Kidney epithelial cell (primary cell): ENCODE data around the gene SPATA25. TPM values are rescaled to one million over a fixed set of nuclear protein-coding genes. Genes with fewer than 3 reads are reported as not detected.

Experiments used
- DNase-seq: peaks from one replicate; pipeline ENCODE4 v3.0.0-alpha.2; 2010; ENCODE audit warnings: low read depth
- H3K27me3 ChIP-seq: 2 replicates; pipeline ENCODE4 v1.6.0; 2011; ENCODE audit warnings: low read length; ENCODE audit not compliant: control insufficient read depth, insufficient read depth
- H3K36me3 ChIP-seq: 2 replicates; pipeline ENCODE4 v1.5.1; 2011; ENCODE audit warnings: low read length; ENCODE audit not compliant: control insufficient read depth, insufficient read depth
- H3K4me3 ChIP-seq: 2 replicates; pipeline ENCODE4 v1.5.1; 2011; ENCODE audit warnings: low read depth, mild to moderate bottlenecking, control low read depth, low read length
- total RNA-seq: library from RNA; depleted of rRNA; stranded (reverse); fragments of >200 nt; gene quantifications from 2 replicates; pipeline ENCODE4 v1.2.3, GENCODE V29; 2015
- TF ChIP-seq, protein P1 (sequence below): IDR thresholded peaks from 2 replicates; pipeline ENCODE4 v1.5.1; 2011; ENCODE audit warnings: mild to moderate bottlenecking, moderate library complexity, low read length, control low read depth, inconsistent platforms; ENCODE audit not compliant: insufficient read depth, poor library complexity, severe bottlenecking

The SPATA25 gene
- total RNA-seq, 1 donor from 2014 or later, result 0.25 TPM

DNA sequence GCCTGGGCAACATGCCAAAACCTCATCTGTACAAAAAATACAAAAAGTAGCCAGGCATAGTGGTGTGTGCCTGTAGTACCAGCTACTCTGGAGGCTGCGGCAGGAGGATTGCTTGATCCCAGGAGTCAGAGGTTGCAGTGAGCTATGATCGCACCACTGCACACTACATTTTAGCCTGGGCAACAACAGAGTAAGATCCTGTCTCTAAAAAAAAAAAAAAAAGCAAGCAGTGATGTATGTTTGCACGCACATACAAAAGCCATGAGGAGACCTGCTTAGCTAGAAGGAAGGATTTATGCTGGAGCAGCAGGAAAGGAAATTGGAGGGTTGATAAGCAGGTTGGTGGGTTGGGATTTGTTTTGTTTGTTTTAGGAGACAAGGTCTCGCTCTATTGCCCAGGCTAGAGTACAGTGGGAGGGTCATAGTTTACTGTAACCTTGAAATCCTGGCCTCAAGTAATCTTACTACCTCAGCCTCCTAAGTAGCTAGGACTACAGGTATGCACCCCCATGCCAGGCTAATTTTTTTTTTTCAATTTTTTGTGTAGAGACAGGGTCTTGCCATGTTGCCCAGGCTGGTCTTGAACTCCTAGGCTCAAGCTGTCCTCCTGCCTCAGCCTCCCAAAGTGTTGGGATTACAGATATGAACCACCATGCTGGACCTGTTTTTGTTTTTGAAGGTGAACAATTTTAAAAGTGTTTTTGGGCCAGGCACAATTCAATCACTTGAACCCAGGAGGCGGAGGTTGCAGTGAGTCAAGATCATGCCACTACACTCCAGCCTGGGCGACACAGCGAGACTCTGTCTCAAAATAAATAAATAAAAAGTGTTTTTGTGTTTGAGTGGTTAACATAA lies 26.0 kb downstream of the SPATA25 start:
- TF ChIP-seq, protein P1, sequence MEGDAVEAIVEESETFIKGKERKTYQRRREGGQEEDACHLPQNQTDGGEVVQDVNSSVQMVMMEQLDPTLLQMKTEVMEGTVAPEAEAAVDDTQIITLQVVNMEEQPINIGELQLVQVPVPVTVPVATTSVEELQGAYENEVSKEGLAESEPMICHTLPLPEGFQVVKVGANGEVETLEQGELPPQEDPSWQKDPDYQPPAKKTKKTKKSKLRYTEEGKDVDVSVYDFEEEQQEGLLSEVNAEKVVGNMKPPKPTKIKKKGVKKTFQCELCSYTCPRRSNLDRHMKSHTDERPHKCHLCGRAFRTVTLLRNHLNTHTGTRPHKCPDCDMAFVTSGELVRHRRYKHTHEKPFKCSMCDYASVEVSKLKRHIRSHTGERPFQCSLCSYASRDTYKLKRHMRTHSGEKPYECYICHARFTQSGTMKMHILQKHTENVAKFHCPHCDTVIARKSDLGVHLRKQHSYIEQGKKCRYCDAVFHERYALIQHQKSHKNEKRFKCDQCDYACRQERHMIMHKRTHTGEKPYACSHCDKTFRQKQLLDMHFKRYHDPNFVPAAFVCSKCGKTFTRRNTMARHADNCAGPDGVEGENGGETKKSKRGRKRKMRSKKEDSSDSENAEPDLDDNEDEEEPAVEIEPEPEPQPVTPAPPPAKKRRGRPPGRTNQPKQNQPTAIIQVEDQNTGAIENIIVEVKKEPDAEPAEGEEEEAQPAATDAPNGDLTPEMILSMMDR, result no peak
- H3K36me3 ChIP-seq, result no peaks in the 10 kb centered on the region
- no peak for DNase-seq
- H3K4me3 ChIP-seq, result no peak overlapping the region
- H3K27me3 ChIP-seq, result no peaks in the 10 kb centered on the region

DNA sequence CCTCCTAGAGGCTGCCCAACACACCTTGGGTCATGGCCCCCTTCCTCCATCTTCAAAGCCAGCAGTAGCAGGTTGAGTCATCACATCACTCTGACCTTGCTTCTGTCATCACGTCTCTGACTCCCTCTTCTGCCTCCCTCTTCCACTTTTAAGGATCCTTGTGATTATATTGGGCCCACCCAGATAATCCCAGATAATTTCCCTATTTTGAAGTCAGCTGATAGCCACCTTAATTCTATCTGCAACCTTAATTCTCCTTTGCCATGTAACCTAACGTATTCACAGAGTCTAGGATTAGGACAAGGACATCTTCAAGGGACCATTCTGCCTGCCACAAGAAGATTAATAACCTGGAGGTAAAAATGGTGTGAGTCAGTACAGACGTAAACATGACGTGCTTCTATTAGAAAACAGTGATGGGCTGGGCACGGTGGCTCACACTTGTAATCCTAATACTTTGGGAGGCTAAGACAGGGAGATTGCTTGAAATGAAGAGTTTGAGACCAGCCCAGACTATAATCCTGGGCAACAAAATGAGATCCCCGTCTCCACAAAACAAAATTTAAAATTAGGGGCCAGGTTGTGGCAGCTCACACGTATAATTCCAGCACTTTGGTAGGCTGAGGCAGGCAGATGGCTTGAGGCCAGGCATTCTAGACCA lies 26.7 kb downstream of the SPATA25 start:
- H3K27me3 ChIP-seq, result no peaks in the 10 kb centered on the region
- no peaks in the 10 kb centered on the region for H3K36me3 ChIP-seq
- TF ChIP-seq, protein P1, result no peak
- DNase-seq, result no peak
- H3K4me3 ChIP-seq, result no peak overlapping the region

DNA sequence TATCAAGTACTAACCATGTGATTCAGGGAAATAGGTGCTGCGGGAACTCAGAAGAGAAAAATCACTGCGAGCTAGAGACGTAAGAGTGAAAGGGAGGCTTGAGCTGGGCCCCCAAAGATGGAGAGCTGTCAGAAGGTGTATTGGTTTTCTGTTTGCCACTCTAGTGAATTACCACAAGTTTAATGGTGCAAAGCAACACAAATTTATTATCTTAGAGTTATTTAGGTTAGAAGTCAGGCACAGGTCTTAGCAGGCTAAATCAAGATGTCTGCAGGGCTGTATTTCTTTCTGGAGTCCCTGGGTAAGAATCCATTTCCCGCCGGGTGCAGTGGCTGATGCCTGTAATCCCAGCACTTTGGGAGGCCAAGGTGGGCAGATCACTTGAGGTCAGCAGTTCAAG lies 27.5 kb downstream of the SPATA25 start:
- no peak for DNase-seq
- Histone ChIP-seq H3K36me3 (no peaks in the 10 kb centered on the region), H3K4me3 (no peak overlapping the region), H3K27me3 (no peaks in the 10 kb centered on the region)
- TF ChIP-seq, protein P1, result no peak

DNA sequence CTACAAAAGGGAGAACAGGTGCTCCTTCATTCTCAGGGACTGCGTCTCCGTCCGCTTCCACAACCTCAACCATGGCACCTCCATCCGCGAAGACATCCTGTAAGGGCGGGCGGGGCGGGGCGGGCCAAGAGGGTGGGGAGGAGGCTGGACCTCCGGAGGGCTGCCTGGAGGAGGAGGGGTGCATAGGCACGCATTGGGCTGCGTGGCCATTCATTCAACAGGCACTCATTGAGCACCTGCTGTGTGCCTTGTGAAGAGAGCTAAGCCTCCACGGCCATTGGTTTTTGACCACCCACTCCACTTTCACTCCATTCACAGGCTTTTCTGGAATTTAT lies 29.6 kb downstream of the SPATA25 start:
- Histone ChIP-seq H3K27me3 (no peaks in the 10 kb centered on the region), H3K4me3 (peak overlapping the region; percentile 35), H3K36me3 (no peaks in the 10 kb centered on the region)
- no peak for DNase-seq
- TF ChIP-seq, protein P1, result no peak

DNA sequence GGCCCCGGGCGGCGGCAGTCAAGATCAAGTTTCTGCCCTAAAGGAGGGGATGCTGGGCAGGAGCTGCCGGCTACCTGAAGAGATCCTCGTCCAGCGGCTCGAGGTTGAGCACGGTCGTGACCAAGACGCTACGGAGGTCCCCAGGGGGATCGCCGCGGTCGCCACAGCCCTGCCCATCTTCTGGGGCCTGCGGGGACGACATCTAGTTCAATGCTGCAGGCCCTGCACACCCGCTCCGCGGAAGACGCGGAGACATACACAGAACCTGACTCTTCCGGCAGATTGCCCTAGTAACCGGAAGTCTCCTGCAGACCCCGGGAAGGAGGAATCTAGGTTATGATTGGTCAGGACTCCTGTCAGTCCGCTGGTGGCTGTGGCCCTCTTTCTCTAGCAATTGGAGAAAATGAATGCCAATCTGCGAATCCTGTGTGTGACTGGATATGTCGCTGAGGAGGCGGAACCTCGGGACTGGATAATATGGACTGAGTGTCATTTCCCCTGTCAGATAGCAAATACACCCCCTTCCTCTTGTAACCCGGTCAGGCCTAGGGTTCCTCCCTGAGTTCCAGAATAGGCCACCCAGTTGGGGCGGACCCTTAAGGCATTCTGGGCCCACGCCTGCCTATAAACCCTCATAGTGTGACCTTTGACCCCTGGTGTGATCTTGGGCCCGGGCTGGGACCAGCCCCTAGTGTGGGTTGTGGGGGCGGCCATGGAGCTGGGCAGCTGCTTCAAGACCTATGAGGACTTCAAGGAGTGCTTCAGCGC lies 30.1 kb downstream of the SPATA25 start, which contains the start of the genes ACOT8 and ZSWIM3:
ACOT8 (minus strand) TSS at position 279 of the 768 bp plus-strand sequence; CDS start at position 202, 77 bp downstream.
ZSWIM3 (plus strand) TSS at position 501 of the 768 bp plus-strand sequence; CDS start at position 713, 212 bp downstream.
- Histone ChIP-seq H3K36me3 (no peaks in the 10 kb centered on the region), H3K27me3 (no peaks in the 10 kb centered on the region), H3K4me3 (peak within 1 kb of the TSS; percentile 81)
- peak; percentile 99 for DNase-seq
- TF ChIP-seq, protein P1, result no peak
